Ascending aorta (tissue), 2 donors: Measurements from ENCODE around the gene SLC26A2. TPM values are rescaled to one million over a fixed set of nuclear protein-coding genes. Genes with fewer than 3 reads are reported as not detected.

Source experiments
- DNase-seq, 2 donors: peaks; one replicate each; pipeline ENCODE4 v3.0.0-alpha.2; 2019; ENCODE audit warnings: low spot score in 2 of 2
- H3K27ac ChIP-seq, 2 donors: fragments of 200-600 bp; sonication (generic); one replicate each; pipeline ENCODE4 v1.5.1; 2016 to 2017; ENCODE audit warnings: mild to moderate bottlenecking in 1 of 2
- H3K27me3 ChIP-seq: fragments of 200-600 bp; sonication (generic); one replicate; pipeline ENCODE4 v1.5.1; 2017
- H3K36me3 ChIP-seq, 2 donors: fragments of 200-600 bp; sonication (generic); one replicate each; pipeline ENCODE4 v1.5.1; 2016
- H3K4me1 ChIP-seq, 2 donors: fragments of 200-600 bp; sonication (generic); one replicate each; pipeline ENCODE4 v1.5.1; 2016 to 2017; ENCODE audit warnings: mild to moderate bottlenecking in 1 of 2
- H3K4me3 ChIP-seq, 2 donors: fragments of 200-600 bp; sonication (generic); one replicate each; pipeline ENCODE4 v1.5.1; 2016 to 2017; ENCODE audit warnings: mild to moderate bottlenecking in 1 of 2
- H3K9me3 ChIP-seq, 2 donors: fragments of 200-600 bp; sonication (generic); one replicate each; pipeline ENCODE4 v1.5.1; 2016
- CTCF ChIP-seq, 3 experiments: fragments of 200-600 bp in 2 of 3; fragments of 450-650 bp in 1 of 3; sonication (generic) in 2 of 3; IDR thresholded peaks; one replicate each; pipeline ENCODE4 v1.5.1; 2016 to 2019; ENCODE audit warnings: antibody characterized with exemption in 3 of 3, mild to moderate bottlenecking in 1 of 3, moderate library complexity in 1 of 3
- intact Hi-C: fragments of 100-400 bp; cut with DNase I; formaldehyde crosslinking; loops from one replicate; pipeline ENCODE4 v1.15.1; 2023
- total RNA-seq: library from RNA; depleted of rRNA; stranded (reverse); fragments of >200 nt; gene quantifications from one replicate; pipeline ENCODE4 v1.1.0, GENCODE V29; 2016

The SLC26A2 gene
- total RNA-seq, 1 donor from 2014 or later, result 6.9 TPM

GRCh38 chr5:149938791-149939358 lies 21.7 kb upstream of the SLC26A2 start:
- H3K4me1 ChIP-seq, result peaks cover 5 to 40% of the 10 kb centered on the region in 2 donors
- no peaks in the 10 kb centered on the region for H3K27me3 ChIP-seq
- no peaks in the 10 kb centered on the region for H3K36me3 ChIP-seq
- peak; percentile 30 to 78 for DNase-seq
- H3K4me3 ChIP-seq, result no peak overlapping the region
- intact Hi-C loops, result no loop called here
- no peak for TF ChIP-seq CTCF (IDR thresholded peaks at IDR 0.05)
- H3K27ac ChIP-seq, result peak overlapping the region; percentile 62 to 82
- no peaks in the 10 kb centered on the region for H3K9me3 ChIP-seq

DNA sequence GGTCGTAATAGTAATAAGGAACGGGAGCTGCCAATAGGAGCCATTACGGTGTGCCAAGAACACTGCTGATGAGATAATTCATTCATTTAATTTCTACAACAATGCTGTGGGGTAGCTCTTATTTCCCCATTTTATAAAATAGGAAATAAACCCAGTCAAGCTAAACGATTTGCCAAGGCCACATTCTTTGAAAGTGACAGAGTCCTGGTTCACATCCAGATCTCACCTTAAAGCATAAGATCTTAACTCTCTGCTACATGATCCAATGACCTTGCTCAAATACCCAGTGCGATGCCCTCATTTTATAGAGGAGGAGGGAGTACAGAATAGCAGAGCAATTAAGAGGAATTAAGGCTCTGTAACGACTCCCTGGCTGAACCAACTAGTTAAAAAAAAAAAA lies 21.0 kb upstream of the SLC26A2 start:
- Histone ChIP-seq H3K36me3 (no peaks in the 10 kb centered on the region), H3K4me3 (no peak overlapping the region), H3K27me3 (no peaks in the 10 kb centered on the region), H3K4me1 (peaks cover 5 to 40% of the 10 kb centered on the region in 2 donors), H3K9me3 (no peaks in the 10 kb centered on the region), H3K27ac (peak overlapping the region; percentile 62 to 82)
- no peak for TF ChIP-seq CTCF (IDR thresholded peaks at IDR 0.05)
- DNase-seq, result no peak
- intact Hi-C loops, result no loop called here

GRCh38 chr5:149940077-149940574 lies 20.4 kb upstream of the SLC26A2 start:
- intact Hi-C loops, result no loop called here
- Histone ChIP-seq H3K36me3 (no peaks in the 10 kb centered on the region), H3K27me3 (no peaks in the 10 kb centered on the region), H3K4me1 (peaks cover 4 to 40% of the 10 kb centered on the region in 2 donors), H3K4me3 (no peak overlapping the region), H3K27ac (peak overlapping the region; percentile 62 to 82), H3K9me3 (no peaks in the 10 kb centered on the region)
- no peak for DNase-seq
- TF ChIP-seq CTCF (IDR thresholded peaks at IDR 0.05), result no peak

GRCh38 chr5:149940941-149941644 lies 19.5 kb upstream of the SLC26A2 start:
- H3K27ac ChIP-seq, result no peak overlapping the region

DNA sequence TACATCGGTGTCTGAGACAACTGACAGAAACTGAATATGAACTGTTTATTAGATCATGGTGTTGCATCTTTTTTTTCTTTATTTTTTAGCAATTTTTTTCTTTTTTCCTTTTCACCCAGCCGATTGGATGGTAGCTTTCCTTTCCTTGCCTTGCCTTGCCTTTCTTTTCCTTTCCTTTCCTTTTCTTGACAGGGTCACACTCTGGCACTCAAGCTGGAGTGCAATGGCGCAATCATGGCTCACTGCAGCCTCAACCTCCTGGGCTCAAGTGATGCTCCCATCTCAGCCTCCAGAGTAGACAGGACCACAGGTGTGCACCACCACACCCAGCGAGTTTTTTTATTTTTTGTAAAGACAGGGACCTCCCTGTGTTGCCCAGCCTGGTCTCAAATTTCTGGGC lies 18.8 kb upstream of the SLC26A2 start:
- DNase-seq, result peak in 1 of 2 donors; percentile 28
- TF ChIP-seq CTCF (IDR thresholded peaks at IDR 0.05), result no peak
- no peaks in the 10 kb centered on the region for H3K36me3 ChIP-seq
- H3K4me1 ChIP-seq, result peaks cover 0 to 26% of the 10 kb centered on the region in 2 donors
- intact Hi-C loops, result no loop called here
- H3K9me3 ChIP-seq, result no peaks in the 10 kb centered on the region
- no peak overlapping the region for H3K27ac ChIP-seq
- no peaks in the 10 kb centered on the region for H3K27me3 ChIP-seq
- no peak overlapping the region for H3K4me3 ChIP-seq

More at GRCh38 chr5:149940941-149941644, 19.5 kb upstream of the SLC26A2 start:
- peaks cover 0 to 32% of the 10 kb centered on the region in 2 donors for H3K4me1 ChIP-seq
- no peak for DNase-seq
- no peaks in the 10 kb centered on the region for H3K9me3 ChIP-seq
- intact Hi-C loops, result no loop called here
- no peak for TF ChIP-seq CTCF (IDR thresholded peaks at IDR 0.05)
- no peaks in the 10 kb centered on the region for H3K36me3 ChIP-seq
- H3K27me3 ChIP-seq, result no peaks in the 10 kb centered on the region
- no peak overlapping the region for H3K4me3 ChIP-seq
